ENCODE data around the gene WDFY1. TPM values are rescaled to one million over a fixed set of nuclear protein-coding genes. Genes with fewer than 3 reads are reported as not detected.

Gene WDFY1
- total RNA-seq, 1 donor from 2014 or later, result 52.6 TPM

DNA sequence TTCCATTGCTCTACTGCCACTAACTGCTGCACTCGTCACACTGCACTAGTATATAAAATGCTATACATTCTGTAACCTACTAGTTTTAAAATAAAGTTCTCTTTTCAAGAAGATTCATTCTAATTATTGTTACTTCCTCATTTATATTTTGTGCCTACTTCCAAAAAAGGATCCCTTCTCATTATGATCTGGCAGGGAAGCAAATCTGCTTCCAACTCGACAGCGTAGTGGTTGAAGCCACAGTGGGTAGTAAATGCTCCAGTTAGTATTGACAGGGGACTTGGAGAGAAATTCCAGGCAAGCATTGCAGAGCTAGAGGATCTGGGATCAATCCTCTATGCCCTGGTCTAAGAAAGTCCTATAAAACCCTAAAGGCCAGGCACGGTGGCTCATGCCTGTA lies 54.4 kb downstream of the WDFY1 start:
- Mint-ChIP-seq H3K27me3 (ENCODE audit: low read depth, unreplicated experiment) (no peaks in the 10 kb centered on the region), H3K9me3 (ENCODE audit: unreplicated experiment) (no peaks in the 10 kb centered on the region), H3K27ac (ENCODE audit: unreplicated experiment) (no peak overlapping the region), H3K4me1 (ENCODE audit: low read depth, unreplicated experiment) (peaks cover 19% of the 10 kb centered on the region), H3K4me3 (ENCODE audit: unreplicated experiment) (no peak overlapping the region), H3K36me3 (ENCODE audit: low read depth, unreplicated experiment) (peaks cover 21% of the 10 kb centered on the region)
- Histone ChIP-seq H4K20me1 (ENCODE audit: insufficient read depth, low read length) (peaks cover 8% of the 10 kb centered on the region), H3K4me2 (ENCODE audit: low read length) (no peak overlapping the region), H3K4me3 (ENCODE audit: insufficient read depth, low read depth, low read length) (no peak overlapping the region), H2AFZ (ENCODE audit: low read depth, low read length) (no peak overlapping the region), H3K4me1 (ENCODE audit: insufficient read depth, low read length) (no peaks in the 10 kb centered on the region), H3K9me3 (ENCODE audit: insufficient read depth, low read depth, low read length) (no peaks in the 10 kb centered on the region), H3K27ac (ENCODE audit: low read depth, low read length) (no peak overlapping the region), H3K9ac (ENCODE audit: low read length) (no peak overlapping the region), H3K79me2 (ENCODE audit: insufficient read depth, low read length) (no peaks in the 10 kb centered on the region), H3K27me3 (ENCODE audit: insufficient read depth, low read length) (no peaks in the 10 kb centered on the region), H3K36me3 (ENCODE audit: insufficient read depth, low read length) (peaks cover 25% of the 10 kb centered on the region)
- FAIRE-seq, result no peak
- DNase-seq (ENCODE audit: low read depth), result no peak
- TF ChIP-seq EZH2 (IDR thresholded peaks at IDR 0.05; ENCODE audit: insufficient read depth, low read length), result no peak
- TF ChIP-seq, protein P1, sequence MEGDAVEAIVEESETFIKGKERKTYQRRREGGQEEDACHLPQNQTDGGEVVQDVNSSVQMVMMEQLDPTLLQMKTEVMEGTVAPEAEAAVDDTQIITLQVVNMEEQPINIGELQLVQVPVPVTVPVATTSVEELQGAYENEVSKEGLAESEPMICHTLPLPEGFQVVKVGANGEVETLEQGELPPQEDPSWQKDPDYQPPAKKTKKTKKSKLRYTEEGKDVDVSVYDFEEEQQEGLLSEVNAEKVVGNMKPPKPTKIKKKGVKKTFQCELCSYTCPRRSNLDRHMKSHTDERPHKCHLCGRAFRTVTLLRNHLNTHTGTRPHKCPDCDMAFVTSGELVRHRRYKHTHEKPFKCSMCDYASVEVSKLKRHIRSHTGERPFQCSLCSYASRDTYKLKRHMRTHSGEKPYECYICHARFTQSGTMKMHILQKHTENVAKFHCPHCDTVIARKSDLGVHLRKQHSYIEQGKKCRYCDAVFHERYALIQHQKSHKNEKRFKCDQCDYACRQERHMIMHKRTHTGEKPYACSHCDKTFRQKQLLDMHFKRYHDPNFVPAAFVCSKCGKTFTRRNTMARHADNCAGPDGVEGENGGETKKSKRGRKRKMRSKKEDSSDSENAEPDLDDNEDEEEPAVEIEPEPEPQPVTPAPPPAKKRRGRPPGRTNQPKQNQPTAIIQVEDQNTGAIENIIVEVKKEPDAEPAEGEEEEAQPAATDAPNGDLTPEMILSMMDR (IDR thresholded peaks at IDR 0.05; ENCODE audit: insufficient read depth, low read depth, low read length), result no peak

DNA sequence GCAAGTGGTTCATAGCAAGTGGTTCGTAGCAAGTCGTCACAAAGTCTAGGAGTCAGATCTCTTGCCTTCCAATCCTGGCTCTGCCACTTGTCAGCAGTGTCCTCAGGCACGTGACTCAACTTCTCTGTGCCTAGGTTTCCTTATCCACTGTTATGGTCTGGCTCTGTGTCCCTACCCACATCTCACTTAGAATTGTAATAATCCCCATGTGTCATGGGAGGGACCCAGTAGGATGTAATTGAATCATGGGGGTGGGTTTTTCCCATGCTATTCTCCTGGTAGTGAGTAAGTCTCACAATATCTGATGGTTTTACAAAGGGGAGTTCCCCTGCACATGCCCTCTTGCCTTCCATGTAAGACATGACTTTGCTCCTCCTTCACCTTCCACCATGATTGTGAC lies 55.9 kb downstream of the WDFY1 start:
- FAIRE-seq (no peak), DNase-seq (ENCODE audit: low read depth) (no peak)
- peaks cover 14% of the 10 kb centered on the region for H3K4me1 Mint-ChIP-seq (ENCODE audit: low read depth, unreplicated experiment)
- Histone ChIP-seq H3K4me3 (ENCODE audit: insufficient read depth, low read depth, low read length) (no peak overlapping the region), H4K20me1 (ENCODE audit: insufficient read depth, low read length) (no peaks in the 10 kb centered on the region), H2AFZ (ENCODE audit: low read depth, low read length) (no peak overlapping the region), H3K79me2 (ENCODE audit: insufficient read depth, low read length) (no peaks in the 10 kb centered on the region), H3K27me3 (ENCODE audit: insufficient read depth, low read length) (no peaks in the 10 kb centered on the region), H3K36me3 (ENCODE audit: insufficient read depth, low read length) (peaks cover 15% of the 10 kb centered on the region), H3K9ac (ENCODE audit: low read length) (no peak overlapping the region), H3K9me3 (ENCODE audit: insufficient read depth, low read depth, low read length) (no peaks in the 10 kb centered on the region), H3K4me2 (ENCODE audit: low read length) (no peak overlapping the region), H3K4me1 (ENCODE audit: insufficient read depth, low read length) (peaks cover 5% of the 10 kb centered on the region), H3K27ac (ENCODE audit: low read depth, low read length) (no peak overlapping the region)
- no peaks in the 10 kb centered on the region for H3K27me3 Mint-ChIP-seq (ENCODE audit: low read depth, unreplicated experiment)
- no peak overlapping the region for H3K4me3 Mint-ChIP-seq (ENCODE audit: unreplicated experiment)
- H3K9me3 Mint-ChIP-seq (ENCODE audit: unreplicated experiment), result no peaks in the 10 kb centered on the region
- TF ChIP-seq, protein P1 (IDR thresholded peaks at IDR 0.05; ENCODE audit: insufficient read depth, low read depth, low read length), result no peak
- TF ChIP-seq EZH2 (IDR thresholded peaks at IDR 0.05; ENCODE audit: insufficient read depth, low read length), result no peak
- H3K36me3 Mint-ChIP-seq (ENCODE audit: low read depth, unreplicated experiment), result peaks cover 20% of the 10 kb centered on the region
- H3K27ac Mint-ChIP-seq (ENCODE audit: unreplicated experiment), result no peak overlapping the region

DNA sequence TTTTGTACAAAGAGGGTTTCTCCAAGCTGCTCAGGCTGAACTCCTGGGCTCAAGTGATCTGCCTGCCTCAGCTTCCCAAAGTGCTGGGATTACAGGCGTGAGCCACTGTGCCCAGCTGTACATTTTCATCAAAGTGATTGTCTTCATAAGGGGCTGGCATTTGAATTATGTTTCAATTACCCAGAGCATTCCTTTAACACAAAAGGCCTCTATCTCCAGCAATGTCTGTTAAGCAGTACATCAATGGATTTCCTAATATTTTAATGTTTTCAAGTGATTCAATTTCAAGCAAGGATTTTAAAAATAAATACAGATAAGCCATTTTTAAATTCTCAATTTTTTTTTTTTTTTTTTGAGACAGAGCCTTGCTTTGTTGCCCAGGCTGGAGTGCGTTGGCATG lies 56.9 kb downstream of the WDFY1 start:
- no peak for FAIRE-seq
- peak overlapping the region; percentile 77 for H3K27ac Mint-ChIP-seq (ENCODE audit: unreplicated experiment)

More for the DNA sequence above, 56.9 kb downstream of the WDFY1 start:
- Histone ChIP-seq H3K9ac (ENCODE audit: low read length) (no peak overlapping the region), H4K20me1 (ENCODE audit: insufficient read depth, low read length) (no peaks in the 10 kb centered on the region), H3K9me3 (ENCODE audit: insufficient read depth, low read depth, low read length) (no peaks in the 10 kb centered on the region), H2AFZ (ENCODE audit: low read depth, low read length) (no peak overlapping the region), H3K79me2 (ENCODE audit: insufficient read depth, low read length) (no peaks in the 10 kb centered on the region), H3K36me3 (ENCODE audit: insufficient read depth, low read length) (peaks cover 15% of the 10 kb centered on the region), H3K27ac (ENCODE audit: low read depth, low read length) (no peak overlapping the region), H3K4me2 (ENCODE audit: low read length) (no peak overlapping the region), H3K27me3 (ENCODE audit: insufficient read depth, low read length) (no peaks in the 10 kb centered on the region), H3K4me1 (ENCODE audit: insufficient read depth, low read length) (peaks cover 6% of the 10 kb centered on the region), H3K4me3 (ENCODE audit: insufficient read depth, low read depth, low read length) (no peak overlapping the region)
- no peak for DNase-seq (ENCODE audit: low read depth)
- peaks cover 20% of the 10 kb centered on the region for H3K36me3 Mint-ChIP-seq (ENCODE audit: low read depth, unreplicated experiment)
- H3K4me3 Mint-ChIP-seq (ENCODE audit: unreplicated experiment), result no peak overlapping the region
- no peaks in the 10 kb centered on the region for H3K27me3 Mint-ChIP-seq (ENCODE audit: low read depth, unreplicated experiment)
- no peaks in the 10 kb centered on the region for H3K9me3 Mint-ChIP-seq (ENCODE audit: unreplicated experiment)
- TF ChIP-seq EZH2 (IDR thresholded peaks at IDR 0.05; ENCODE audit: insufficient read depth, low read length), result no peak
- TF ChIP-seq, protein P1 (IDR thresholded peaks at IDR 0.05; ENCODE audit: insufficient read depth, low read depth, low read length), result no peak
- peaks cover 14% of the 10 kb centered on the region for H3K4me1 Mint-ChIP-seq (ENCODE audit: low read depth, unreplicated experiment)

Measured in astrocyte (in vitro differentiated cells and primary cell).